HepG2 (cell line): ENCODE results near the gene FAM24B. TPM values are rescaled to one million over a fixed set of nuclear protein-coding genes. Genes with fewer than 3 reads are reported as not detected.

ENCODE experiments used
- ATAC-seq: fragments of 200-7000 bp; cut with Tn5 transposase; 3 replicates; pipeline ENCODE4 v1.9.1; 2020; ENCODE audit warnings: mild to moderate bottlenecking, moderate library complexity
- BruUV-seq: library from RNA; stranded (reverse); fragments of 400-500 nt; replicated peaks from 2 replicates; lab custom pipeline; 2021; lab: Mats Ljungman, UMichigan
- CTCF ChIA-PET: fragments of 300-600 bp; formaldehyde crosslinking; extraction: SDS; loops from one replicate; lab custom pipeline; 2021; ENCODE audit warnings: low total read pairs, inconsistent platforms, low intra/inter-chr PET ratio; lab: Yijun Ruan, JAX
- POLR2A ChIA-PET: fragments of 350-600 bp; sonication (Branson Sonifier 250); formaldehyde crosslinking; loops from one replicate; lab custom pipeline; 2020; ENCODE audit warnings: antibody characterized with exemption, inconsistent platforms; lab: Yijun Ruan, JAX
- DNase-seq: peaks from one replicate; pipeline ENCODE4 v3.0.0-alpha.2; 2015; ENCODE audit warnings: low spot score
- FAIRE-seq: peaks from 3 replicates; lab custom pipeline; 2011; peaks lifted over from hg19 to GRCh38; lab: Jason Lieb, UNC
- H2AFZ ChIP-seq: one replicate; pipeline ENCODE4 v1.6.1; 2011; ENCODE audit warnings: low read length, inconsistent platforms
- H3K27ac ChIP-seq: fragments of 300-600 bp; 3 replicates; pipeline ENCODE4 v1.8.0; 2011; ENCODE audit warnings: mixed run types, mild to moderate bottlenecking, mixed read lengths, low read length, inconsistent platforms; ENCODE audit not compliant: insufficient read depth; ENCODE audit errors: extremely low read length
- H3K27me3 ChIP-seq, 2 experiments: fragments of 200-600 bp in 1 of 2; 2 replicates in 1 of 2; 3 replicates in 1 of 2; pipeline versions ENCODE4 v1.6.0 to v1.8.0; 2011; ENCODE audit warnings: low read length in 2 of 2, mild to moderate bottlenecking in 2 of 2, moderate library complexity in 2 of 2, inconsistent platforms in 1 of 2; ENCODE audit not compliant: insufficient read depth in 2 of 2, control insufficient read depth in 1 of 2
- H3K36me3 ChIP-seq, 2 experiments: fragments of 200-600 bp in 1 of 2; replicated peaks in 1 of 2; 2 replicates in 1 of 2; 3 replicates in 1 of 2; pipeline versions ENCODE4 v1.5.1 to v1.8.0; 2011; ENCODE audit warnings: low read length in 2 of 2, inconsistent platforms in 1 of 2; ENCODE audit not compliant: insufficient read depth in 2 of 2, control insufficient read depth in 1 of 2
- H3K4me1 ChIP-seq: 2 replicates; pipeline ENCODE4 v1.5.1; 2012; ENCODE audit warnings: low read length, inconsistent platforms; ENCODE audit not compliant: insufficient read depth
- H3K4me2 ChIP-seq: 2 replicates; pipeline ENCODE4 v1.6.0; 2011; ENCODE audit warnings: low read depth, low read length, inconsistent platforms
- H3K4me3 ChIP-seq, 3 experiments: fragments of 200-600 bp in 1 of 3; sonication (generic), shearing (Covaris generic) in 1 of 3; replicated peaks in 1 of 3; 2 replicates each; pipeline ENCODE4 v1.5.1; 2011 to 2016; ENCODE audit warnings: low read length in 3 of 3, inconsistent platforms in 2 of 3, low read depth in 2 of 3, mild to moderate bottlenecking in 2 of 3, control low read depth in 1 of 3, mixed read lengths in 1 of 3; ENCODE audit not compliant: insufficient read depth in 1 of 3
- H3K79me2 ChIP-seq: one replicate; pipeline ENCODE4 v1.6.1; 2011; ENCODE audit warnings: low read length, inconsistent platforms; ENCODE audit not compliant: insufficient read depth
- H3K9ac ChIP-seq: 2 replicates; pipeline ENCODE4 v1.6.0; 2011; ENCODE audit warnings: mild to moderate bottlenecking, low read depth, low read length, inconsistent platforms; ENCODE audit not compliant: insufficient read depth
- H3K9me3 ChIP-seq: 2 replicates; pipeline ENCODE4 v1.5.1; 2012; ENCODE audit warnings: mild to moderate bottlenecking, low read length
- H4K20me1 ChIP-seq: 2 replicates; pipeline ENCODE4 v1.6.0; 2011; ENCODE audit warnings: inconsistent platforms, mild to moderate bottlenecking, low read length, moderate library complexity; ENCODE audit not compliant: insufficient read depth
- BRD4 ChIP-seq: sonication (generic); formaldehyde crosslinking; IDR thresholded peaks from 2 replicates; pipeline ENCODE4 v1.4.0; 2020; ENCODE audit warnings: missing genetic modification reagents
- KDM6A ChIP-seq: IDR thresholded peaks from 2 replicates; pipeline ENCODE4 v1.6.1; 2016; ENCODE audit warnings: low read depth
- TP53 ChIP-seq: sonication (generic); formaldehyde crosslinking; conservative IDR thresholded peaks from 2 replicates; pipeline ENCODE4 v1.4.0; 2020; ENCODE audit warnings: missing genetic modification reagents
- ZNF329 ChIP-seq: sonication (generic); formaldehyde crosslinking; IDR thresholded peaks from 2 replicates; pipeline ENCODE4 v1.9.0; 2021; ENCODE audit warnings: low read depth, mild to moderate bottlenecking, missing genetic modification reagents
- ZNF619 ChIP-seq: sonication (generic); formaldehyde crosslinking; IDR thresholded peaks from 2 replicates; pipeline ENCODE4 v1.4.0; 2020; ENCODE audit warnings: mild to moderate bottlenecking, missing genetic modification reagents
- WGBS: methylation state at CpG from one replicate; pipeline ENCODE4 v1.1.6; 2017; ENCODE audit warnings: low lambda C conversion rate; 5-methylcytosine and 5-hydroxymethylcytosine counted together
- in situ Hi-C: cut with HindIII; loops from 2 replicates; pipeline ENCODE4 v1.10.0; 2017; ENCODE audit warnings: low pct_unique_long_range_greater_than_20kb; ENCODE audit not compliant: extremely low pct_ligation_motif_present
- intact Hi-C: fragments of 100-400 bp; cut with micrococcal nuclease; formaldehyde crosslinking; loops from one replicate; pipeline ENCODE4 v1.10.0; 2022; ENCODE audit not compliant: unreplicated experiment
- polyA plus RNA-seq, 8 experiments: library from polyadenylated mRNA; depleted of rRNA in 3 of 8; stranded (reverse) in 7 of 8; unstranded in 1 of 8; fragments of >200 nt; fragmentation: Illumina TruSeq in 4 of 8; extraction: Trizol in 4 of 8; gene quantifications; 2 replicates each; pipeline versions ENCODE4 v1.2.1 to v1.2.3, GENCODE V29; 2011 to 2016; ENCODE audit warnings: low read depth in 4 of 8, missing spikeins in 1 of 8, mixed read lengths in 1 of 8; ENCODE audit not compliant: insufficient read depth in 1 of 8
- total RNA-seq, 5 experiments: library from RNA; depleted of rRNA; stranded (reverse); fragments of >200 nt; fragmentation: Illumina TruSeq; extraction: Trizol; gene quantifications; 2 replicates each; pipeline ENCODE4 v1.2.3, GENCODE V29; 2016; ENCODE audit warnings: low read depth in 1 of 5
- TF ChIP-seq, protein P1 (sequence below): sonication (generic); formaldehyde crosslinking; IDR thresholded peaks from 2 replicates; pipeline ENCODE4 v1.9.0; 2021; ENCODE audit warnings: missing genetic modification reagents, borderline replicate concordance
- TF ChIP-seq, protein P2 (sequence below): sonication (generic); formaldehyde crosslinking; IDR thresholded peaks from 2 replicates; pipeline ENCODE4 v1.4.0; 2020; ENCODE audit warnings: mild to moderate bottlenecking, missing genetic modification reagents
- TF ChIP-seq, protein P3 (sequence below): sonication (generic); formaldehyde crosslinking; IDR thresholded peaks from 2 replicates; pipeline ENCODE4 v1.4.0; 2020; ENCODE audit warnings: missing genetic modification reagents, borderline replicate concordance

The FAM24B gene
- total and polyA plus RNA-seq, 2 of the 13 experiments (the other 11 are each of a cell fraction or from before 2014, with no cell fraction given), result 1.9 to 3.0 TPM

DNA sequence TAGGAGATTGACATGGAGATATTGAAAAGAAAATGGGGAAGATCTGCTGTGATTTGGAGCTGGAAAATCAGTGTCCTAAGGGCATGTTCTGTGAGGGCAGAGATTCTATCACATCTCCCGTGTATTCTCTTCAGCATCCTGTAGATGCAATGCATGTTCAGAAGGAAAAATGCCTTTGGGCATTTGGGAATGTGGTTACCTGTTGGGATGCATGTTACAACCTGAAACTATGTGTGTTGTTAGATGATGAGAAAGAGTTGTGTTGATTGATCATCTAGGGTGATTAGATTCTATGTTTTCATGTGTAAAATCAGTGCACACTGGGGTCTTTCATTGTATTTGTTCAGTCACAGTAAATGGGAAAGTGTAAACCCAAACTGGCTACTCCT lies 48.4 kb downstream of the FAM24B start:
- Histone ChIP-seq H4K20me1 (no peaks in the 10 kb centered on the region), H2AFZ (no peak overlapping the region), H3K4me2 (no peak overlapping the region), H3K79me2 (no peaks in the 10 kb centered on the region), H3K36me3 (no peaks in the 10 kb centered on the region), H3K27me3 (peaks cover 4 to 10% of the 10 kb centered on the region in 2 experiments; a peak in 3 of 5 replicates), H3K4me1 (no peaks in the 10 kb centered on the region), H3K4me3 (no peak overlapping the region), H3K9ac (no peak overlapping the region)
- BruUV-seq, result no TSS peak
- FAIRE-seq (no peak), DNase-seq (no peak), ATAC-seq (no peak)
- intact Hi-C loops, result no loop called here
- ChIA-PET POLR2A (no interaction called here), CTCF (no interaction called here)
- TF ChIP-seq BRD4 (no peak), ZNF619 (CRISPR knock-in tag) (no peak), ZNF329 (CRISPR knock-in tag) (no peak), KDM6A (no peak), TP53 (no peak)
- TF ChIP-seq, protein P1, sequence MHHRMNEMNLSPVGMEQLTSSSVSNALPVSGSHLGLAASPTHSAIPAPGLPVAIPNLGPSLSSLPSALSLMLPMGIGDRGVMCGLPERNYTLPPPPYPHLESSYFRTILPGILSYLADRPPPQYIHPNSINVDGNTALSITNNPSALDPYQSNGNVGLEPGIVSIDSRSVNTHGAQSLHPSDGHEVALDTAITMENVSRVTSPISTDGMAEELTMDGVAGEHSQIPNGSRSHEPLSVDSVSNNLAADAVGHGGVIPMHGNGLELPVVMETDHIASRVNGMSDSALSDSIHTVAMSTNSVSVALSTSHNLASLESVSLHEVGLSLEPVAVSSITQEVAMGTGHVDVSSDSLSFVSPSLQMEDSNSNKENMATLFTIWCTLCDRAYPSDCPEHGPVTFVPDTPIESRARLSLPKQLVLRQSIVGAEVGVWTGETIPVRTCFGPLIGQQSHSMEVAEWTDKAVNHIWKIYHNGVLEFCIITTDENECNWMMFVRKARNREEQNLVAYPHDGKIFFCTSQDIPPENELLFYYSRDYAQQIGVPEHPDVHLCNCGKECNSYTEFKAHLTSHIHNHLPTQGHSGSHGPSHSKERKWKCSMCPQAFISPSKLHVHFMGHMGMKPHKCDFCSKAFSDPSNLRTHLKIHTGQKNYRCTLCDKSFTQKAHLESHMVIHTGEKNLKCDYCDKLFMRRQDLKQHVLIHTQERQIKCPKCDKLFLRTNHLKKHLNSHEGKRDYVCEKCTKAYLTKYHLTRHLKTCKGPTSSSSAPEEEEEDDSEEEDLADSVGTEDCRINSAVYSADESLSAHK (CRISPR knock-in tag), result no peak
- TF ChIP-seq, protein P2, sequence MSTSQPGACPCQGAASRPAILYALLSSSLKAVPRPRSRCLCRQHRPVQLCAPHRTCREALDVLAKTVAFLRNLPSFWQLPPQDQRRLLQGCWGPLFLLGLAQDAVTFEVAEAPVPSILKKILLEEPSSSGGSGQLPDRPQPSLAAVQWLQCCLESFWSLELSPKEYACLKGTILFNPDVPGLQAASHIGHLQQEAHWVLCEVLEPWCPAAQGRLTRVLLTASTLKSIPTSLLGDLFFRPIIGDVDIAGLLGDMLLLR (CRISPR knock-in tag), result no peak
- TF ChIP-seq, protein P3, sequence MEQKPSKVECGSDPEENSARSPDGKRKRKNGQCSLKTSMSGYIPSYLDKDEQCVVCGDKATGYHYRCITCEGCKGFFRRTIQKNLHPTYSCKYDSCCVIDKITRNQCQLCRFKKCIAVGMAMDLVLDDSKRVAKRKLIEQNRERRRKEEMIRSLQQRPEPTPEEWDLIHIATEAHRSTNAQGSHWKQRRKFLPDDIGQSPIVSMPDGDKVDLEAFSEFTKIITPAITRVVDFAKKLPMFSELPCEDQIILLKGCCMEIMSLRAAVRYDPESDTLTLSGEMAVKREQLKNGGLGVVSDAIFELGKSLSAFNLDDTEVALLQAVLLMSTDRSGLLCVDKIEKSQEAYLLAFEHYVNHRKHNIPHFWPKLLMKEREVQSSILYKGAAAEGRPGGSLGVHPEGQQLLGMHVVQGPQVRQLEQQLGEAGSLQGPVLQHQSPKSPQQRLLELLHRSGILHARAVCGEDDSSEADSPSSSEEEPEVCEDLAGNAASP (CRISPR knock-in tag), result no peak
- TF ChIP-seq, all 625 proteins: peak for 0
- no peak overlapping the region for H3K27ac ChIP-seq
- WGBS, result 52% methylated on average over 1 of the region's 1 CpG
- H3K9me3 ChIP-seq, result no peaks in the 10 kb centered on the region
- in situ Hi-C loops, result no loop called here
